OCI-LY1 (cell line): ENCODE results near the gene NEDD4L.
"Not testable (repeated sequence)": the region's sequence is repeated elsewhere in the genome, so short reads cannot be mapped to it uniquely, and the experiment has no call there.

Experiments used
- H2AFZ ChIP-seq: fragments of 200-600 bp; sonication (generic), shearing (Covaris generic); 2 replicates; pipeline ENCODE4 v1.6.0; 2014; ENCODE audit warnings: antibody characterized with exemption, mild to moderate bottlenecking, low read length
- H3F3A ChIP-seq: fragments of 200-600 bp; sonication (generic), shearing (Covaris generic); 2 replicates; pipeline ENCODE4 v1.6.0; 2014; ENCODE audit warnings: mild to moderate bottlenecking, antibody characterized with exemption, low read length, moderate library complexity; ENCODE audit not compliant: insufficient read depth
- H3K27ac ChIP-seq: fragments of 200-600 bp; sonication (generic); 2 replicates; pipeline ENCODE4 v1.5.1; 2014; ENCODE audit warnings: low read length, mixed run types, mild to moderate bottlenecking, low read depth; ENCODE audit not compliant: poor library complexity, severe bottlenecking
- H3K27me3 ChIP-seq: fragments of 200-600 bp; sonication (generic); 2 replicates; pipeline ENCODE4 v1.6.0; 2014; ENCODE audit warnings: antibody characterized with exemption, mild to moderate bottlenecking, low read length, moderate library complexity; ENCODE audit not compliant: insufficient read depth
- H3K36me3 ChIP-seq: fragments of 200-600 bp; sonication (generic); 2 replicates; pipeline ENCODE4 v1.6.1; 2014; ENCODE audit warnings: mild to moderate bottlenecking, antibody characterized with exemption, low read length, moderate library complexity, mixed read lengths; ENCODE audit not compliant: insufficient read depth
- H3K4me1 ChIP-seq: fragments of 200-600 bp; sonication (generic); 2 replicates; pipeline ENCODE4 v1.5.1; 2014; ENCODE audit warnings: mild to moderate bottlenecking, low read length, moderate library complexity; ENCODE audit not compliant: insufficient read depth, severe bottlenecking
- H3K4me2 ChIP-seq: fragments of 200-600 bp; sonication (generic), shearing (Covaris generic); 2 replicates; pipeline ENCODE4 v1.6.1; 2014; ENCODE audit warnings: low read length
- H3K4me3 ChIP-seq: fragments of 200-600 bp; sonication (generic); 2 replicates; pipeline ENCODE4 v1.5.1; 2014; ENCODE audit warnings: low read length, low read depth, mild to moderate bottlenecking, mixed read lengths; ENCODE audit not compliant: poor library complexity, severe bottlenecking
- H3K79me2 ChIP-seq: fragments of 200-600 bp; shearing (Covaris generic); 2 replicates; pipeline ENCODE4 v1.6.1; 2016; ENCODE audit warnings: mixed run types, low read length, mixed read lengths; ENCODE audit not compliant: insufficient read depth
- H3K9ac ChIP-seq: fragments of 200-600 bp; sonication (generic), shearing (Covaris generic); 2 replicates; pipeline ENCODE4 v1.6.1; 2014; ENCODE audit warnings: mild to moderate bottlenecking, low read length, mixed read lengths
- H3K9me2 ChIP-seq: fragments of 200-600 bp; sonication (generic), shearing (Covaris generic); 2 replicates; pipeline ENCODE4 v1.6.1; 2014; ENCODE audit warnings: low read depth, mild to moderate bottlenecking, low read length, mixed read lengths
- H3K9me3 ChIP-seq: fragments of 200-600 bp; shearing (Covaris generic); 2 replicates; pipeline ENCODE4 v1.6.1; 2014; ENCODE audit warnings: low read length, mixed read lengths
- H4K20me1 ChIP-seq: fragments of 200-600 bp; sonication (generic), shearing (Covaris generic); 2 replicates; pipeline ENCODE4 v1.6.0; 2016; ENCODE audit warnings: mild to moderate bottlenecking, low read length; ENCODE audit not compliant: insufficient read depth
- CTCF ChIP-seq: fragments of 200-600 bp; sonication (generic), shearing (Covaris generic); IDR thresholded peaks from 2 replicates; pipeline ENCODE4 v1.5.1; 2017; ENCODE audit warnings: mild to moderate bottlenecking, antibody characterized with exemption, low read length, moderate library complexity, mixed read lengths
- EZH2 ChIP-seq: fragments of 200-600 bp; sonication (generic), shearing (Covaris generic); IDR thresholded peaks from 2 replicates; pipeline ENCODE4 v1.8.0; 2017; ENCODE audit warnings: borderline replicate concordance, mixed run types, mild to moderate bottlenecking, antibody characterized with exemption, low read length, moderate library complexity, mixed read lengths

Gene NEDD4L

GRCh38 chr18:58048081-58048642 is 4.1 kb downstream of the NEDD4L start:
- no peak overlapping the region for H3K27ac ChIP-seq
- H2AFZ ChIP-seq, result no peak overlapping the region
- no peak overlapping the region for H3K4me2 ChIP-seq
- no peaks in the 10 kb centered on the region for H4K20me1 ChIP-seq
- no peaks in the 10 kb centered on the region for H3K9me2 ChIP-seq
- H3K9ac ChIP-seq, result no peak overlapping the region
- H3F3A ChIP-seq, result no peaks in the 10 kb centered on the region
- no peaks in the 10 kb centered on the region for H3K9me3 ChIP-seq
- no peak overlapping the region for H3K4me3 ChIP-seq
- H3K79me2 ChIP-seq, result no peaks in the 10 kb centered on the region
- H3K27me3 ChIP-seq, result no peaks in the 10 kb centered on the region; the same call in 1 of the 2 replicates
- peaks cover 16% of the 10 kb centered on the region for H3K4me1 ChIP-seq
- no peaks in the 10 kb centered on the region for H3K36me3 ChIP-seq
- TF ChIP-seq CTCF, result no peak
- no peak for TF ChIP-seq EZH2

- H3K4me1 ChIP-seq, result peaks cover 13% of the 10 kb centered on the region
- no peaks in the 10 kb centered on the region for H3K9me3 ChIP-seq
- no peak overlapping the region for H3K4me2 ChIP-seq
- H3K27me3 ChIP-seq, result peaks cover 7% of the 10 kb centered on the region
- no peaks in the 10 kb centered on the region for H3F3A ChIP-seq
- H3K79me2 ChIP-seq, result no peaks in the 10 kb centered on the region
- H3K4me3 ChIP-seq, result no peak overlapping the region
- H3K9ac ChIP-seq, result no peak overlapping the region
- H3K27ac ChIP-seq, result no peak overlapping the region
- TF ChIP-seq CTCF (no peak), EZH2 (no peak)
- H4K20me1 ChIP-seq, result no peaks in the 10 kb centered on the region
- H2AFZ ChIP-seq, result no peak overlapping the region
- H3K36me3 ChIP-seq, result no peaks in the 10 kb centered on the region
- no peaks in the 10 kb centered on the region for H3K9me2 ChIP-seq
These were observed 5.1 kb downstream of the NEDD4L start for GRCh38 chr18:58049000-58049688.

- H3K4me1 ChIP-seq, H3K27ac ChIP-seq, H3K9me2 ChIP-seq, H3F3A ChIP-seq, H3K36me3 ChIP-seq, H4K20me1 ChIP-seq, H3K9ac ChIP-seq, H3K4me2 ChIP-seq, H3K4me3 ChIP-seq, H3K79me2 ChIP-seq, H3K27me3 ChIP-seq, H2AFZ ChIP-seq, H3K9me3 ChIP-seq: not testable (repeated sequence)
These were observed 6.9 kb downstream of the NEDD4L start for GRCh38 chr18:58050963-58051362.
